CD4-positive, alpha-beta T cell treated with Interleukin-1 beta for 1 hour (primary cell): Measurements from ENCODE around the gene TSHZ2.

ENCODE experiments used
- DNase-seq, 2 donors: peaks; one replicate each; pipeline ENCODE4 v3.0.0-alpha.2; 2020 to 2022

The TSHZ2 gene

DNA sequence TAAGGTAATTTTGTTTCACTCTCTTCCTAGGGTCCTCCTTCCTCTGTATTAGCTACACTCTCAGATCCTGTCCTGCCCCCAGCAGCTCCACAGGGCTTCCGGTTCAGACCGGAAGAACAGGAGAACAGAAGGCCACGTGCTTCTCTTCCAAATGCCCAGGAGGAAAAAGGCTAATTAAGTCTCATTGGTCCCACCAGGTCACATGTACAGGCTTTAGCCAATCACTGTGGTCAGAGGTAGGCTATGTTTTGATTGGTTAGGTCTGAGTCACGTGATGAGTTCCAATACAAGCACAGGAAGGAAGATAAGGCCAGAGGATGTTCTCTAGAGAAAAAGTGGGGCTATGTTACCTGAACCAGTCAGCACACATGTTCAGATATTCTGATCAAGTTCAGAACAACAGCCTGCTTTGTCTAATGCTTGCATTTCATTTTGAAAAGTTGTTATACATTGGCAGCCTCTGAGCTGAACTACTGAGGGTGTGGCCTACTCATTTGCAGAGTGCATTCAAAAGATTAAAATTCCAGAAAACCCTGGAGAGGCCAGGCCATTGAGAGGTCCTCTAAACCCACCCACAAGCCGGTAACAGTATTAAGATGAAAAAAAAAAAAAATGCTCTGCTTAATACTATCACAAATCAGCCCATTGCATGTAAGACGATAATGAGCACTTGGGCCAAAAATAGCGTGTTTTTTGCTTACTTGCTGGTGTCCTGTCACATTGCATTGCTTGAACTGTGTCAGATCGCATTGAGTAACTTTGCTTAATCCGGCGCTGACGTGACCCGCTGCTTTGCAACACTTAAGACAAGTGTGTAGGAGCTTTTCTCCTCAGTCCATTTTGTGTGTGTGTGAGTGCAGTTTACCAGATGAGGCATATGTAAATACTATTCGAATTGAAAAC, 170.3 kb downstream of the TSHZ2 start:
- DNase-seq, result no peak

GRCh38 chr20:53146201-53146891, 174.2 kb downstream of the TSHZ2 start:
- no peak for DNase-seq

- no peak for DNase-seq
These were observed 176.6 kb downstream of the TSHZ2 start for GRCh38 chr20:53148771-53149147.

DNA sequence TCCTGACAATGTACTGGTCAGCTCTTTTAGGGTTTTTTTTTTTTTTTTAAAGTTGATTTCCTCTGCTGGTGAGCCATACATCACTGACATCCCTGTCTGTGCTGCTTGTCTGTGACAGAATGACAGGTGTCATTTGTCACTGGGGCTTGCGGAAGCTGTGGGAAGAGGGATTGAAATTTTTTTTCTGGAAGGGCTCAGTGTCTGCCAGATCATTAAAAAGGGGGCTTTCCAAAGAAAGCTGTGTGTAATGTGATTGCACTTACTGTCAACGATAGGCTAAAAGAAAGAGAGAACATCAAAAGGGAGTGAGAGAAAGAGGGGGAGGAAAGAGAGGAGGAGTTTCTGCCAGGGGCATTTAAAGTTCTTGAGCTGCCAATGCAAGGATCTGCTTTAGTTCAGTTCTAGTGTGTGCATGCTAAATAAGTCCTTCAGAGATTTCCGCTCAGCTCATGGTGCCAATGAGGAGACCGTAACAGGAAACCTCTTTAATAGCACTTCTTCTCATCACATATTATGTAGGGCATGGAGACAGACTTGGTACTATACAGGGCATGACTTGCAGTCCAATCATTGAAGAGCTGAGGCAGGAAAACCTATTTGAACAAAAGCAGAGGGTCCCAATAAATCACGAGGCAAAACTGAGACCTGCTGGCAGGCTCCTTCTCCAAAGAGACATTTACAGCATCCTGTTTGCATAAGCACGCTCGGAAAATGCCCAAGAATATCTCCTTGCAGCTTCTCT, 177.2 kb downstream of the TSHZ2 start:
- no peak for DNase-seq

DNA sequence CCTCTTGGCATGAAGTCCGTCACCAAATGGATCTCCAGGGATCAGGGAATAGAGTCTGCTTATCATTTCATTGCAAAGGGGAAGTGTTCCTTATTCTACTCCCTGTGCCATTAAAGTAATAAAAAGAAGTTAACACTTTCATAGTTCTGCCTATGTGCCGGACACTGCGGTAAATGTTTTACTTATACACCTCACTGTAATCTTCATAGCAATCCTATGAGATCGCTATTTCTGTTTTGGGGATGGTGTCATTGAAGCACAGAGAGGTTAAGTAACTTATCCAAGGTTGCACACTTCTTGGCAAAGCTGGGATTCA, 177.7 kb downstream of the TSHZ2 start:
- DNase-seq, result no peak

GRCh38 chr20:53150532-53150931, 178.4 kb downstream of the TSHZ2 start:
- DNase-seq, result no peak

GRCh38 chr20:53152228-53152627, 180.1 kb downstream of the TSHZ2 start:
- DNase-seq, result no peak

DNA sequence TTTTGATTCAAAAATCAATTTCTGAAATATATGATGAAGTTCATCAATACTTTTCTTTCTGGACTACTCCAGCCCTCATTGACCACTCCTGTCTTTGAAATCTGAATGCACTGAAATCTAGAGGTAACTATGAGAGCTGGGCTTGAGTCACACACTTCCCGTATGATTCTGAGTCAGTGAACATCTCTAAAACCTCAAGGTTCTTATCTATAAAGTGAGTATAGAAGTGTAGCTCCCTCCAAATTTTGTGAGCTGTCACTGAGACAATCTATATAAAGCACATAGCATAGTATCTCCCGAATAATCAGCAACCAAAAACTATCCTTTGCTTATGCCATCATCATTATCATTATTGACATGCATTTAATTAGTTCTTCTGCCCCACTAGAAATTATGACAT, 182.4 kb downstream of the TSHZ2 start:
- DNase-seq, result no peak

- DNase-seq, result peak; percentile 15 to 31
These were observed 185.6 kb downstream of the TSHZ2 start for GRCh38 chr20:53157443-53158408.

DNA sequence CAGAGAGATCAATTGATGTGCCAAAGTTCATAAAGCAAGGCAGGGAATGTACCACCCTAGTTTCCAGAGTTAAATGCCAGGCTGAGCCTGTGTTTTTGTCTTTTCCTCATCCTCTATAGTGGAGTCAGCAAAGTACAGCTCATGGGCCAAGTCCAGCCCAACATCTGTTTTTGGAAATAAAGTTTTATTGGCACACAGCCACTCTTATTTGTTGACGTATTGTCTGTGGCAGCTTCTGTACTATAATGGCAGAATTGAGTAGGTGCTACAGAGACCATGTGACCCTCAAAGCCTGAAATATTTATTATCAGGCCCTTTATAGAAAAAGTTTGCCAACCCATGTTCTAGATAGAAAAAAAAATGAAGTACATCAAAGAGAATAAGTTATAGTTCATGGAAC, 187.0 kb downstream of the TSHZ2 start:
- no peak for DNase-seq

DNA sequence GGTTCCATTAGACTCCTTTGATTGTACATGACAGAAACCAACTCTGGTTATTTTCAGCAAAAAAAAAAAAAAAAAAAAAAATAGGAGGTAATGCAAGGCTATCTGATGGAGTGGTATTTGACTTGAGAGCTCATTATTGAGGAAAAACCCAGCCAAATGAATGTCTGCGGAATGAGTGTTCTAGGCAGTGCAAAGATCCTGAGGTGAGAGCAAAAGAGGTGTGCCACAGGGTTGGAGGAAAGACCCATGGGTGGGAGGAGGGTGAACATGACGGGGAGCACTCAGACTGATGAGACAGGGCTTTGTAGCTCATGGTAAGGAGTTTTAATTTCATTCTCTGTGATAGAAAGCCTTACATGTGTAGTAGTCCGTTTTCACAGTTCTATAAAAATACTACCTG, 188.9 kb downstream of the TSHZ2 start:
- no peak for DNase-seq

DNA sequence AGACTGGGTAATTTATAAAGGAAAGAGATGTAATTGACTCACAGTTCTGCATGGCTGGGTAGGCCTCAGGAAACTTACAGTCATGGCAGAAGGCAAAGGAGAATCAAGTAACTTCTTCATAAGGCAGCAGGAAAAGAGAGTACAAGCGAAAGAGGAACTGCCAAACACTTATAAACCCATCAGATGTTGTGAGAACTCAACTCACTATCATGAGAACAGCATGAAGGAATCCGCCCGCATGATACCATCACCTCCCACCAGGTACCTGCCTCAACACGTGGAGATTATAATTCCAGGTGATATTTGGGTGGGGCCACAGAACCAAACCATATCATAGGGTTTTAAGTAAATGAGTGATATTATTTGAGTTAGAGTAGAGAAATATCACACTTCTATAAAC, 189.3 kb downstream of the TSHZ2 start:
- DNase-seq, result no peak

- no peak for DNase-seq
These were observed 190.2 kb downstream of the TSHZ2 start for GRCh38 chr20:53162251-53162835.

- no peak for DNase-seq
These were observed 191.3 kb downstream of the TSHZ2 start for GRCh38 chr20:53163486-53163885.

- no peak for DNase-seq
These were observed 191.9 kb downstream of the TSHZ2 start for GRCh38 chr20:53164072-53164471.

- no peak for DNase-seq
These were observed 193.3 kb downstream of the TSHZ2 start for GRCh38 chr20:53165452-53165851.

DNA sequence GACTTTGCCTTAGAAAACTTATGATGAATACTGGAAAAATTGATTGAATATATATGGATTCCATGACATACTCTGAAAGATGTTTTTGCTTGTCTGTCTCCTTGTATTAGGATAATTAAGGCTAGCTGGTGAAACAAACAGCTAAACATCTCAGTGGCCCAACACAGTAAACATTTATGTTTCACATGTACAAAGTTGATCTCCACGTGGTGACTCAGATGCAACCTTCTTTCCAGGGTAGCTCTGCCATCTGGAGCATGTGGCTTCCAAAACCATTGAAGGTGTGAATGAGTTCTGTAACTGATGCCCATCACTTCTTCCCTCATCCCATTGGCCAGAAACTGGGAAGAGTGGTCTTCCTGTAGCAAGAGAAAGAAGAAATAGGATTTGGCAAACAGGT, 196.3 kb downstream of the TSHZ2 start:
- no peak for DNase-seq

GRCh38 chr20:53170196-53170595, 198.0 kb downstream of the TSHZ2 start:
- DNase-seq, result no peak

DNA sequence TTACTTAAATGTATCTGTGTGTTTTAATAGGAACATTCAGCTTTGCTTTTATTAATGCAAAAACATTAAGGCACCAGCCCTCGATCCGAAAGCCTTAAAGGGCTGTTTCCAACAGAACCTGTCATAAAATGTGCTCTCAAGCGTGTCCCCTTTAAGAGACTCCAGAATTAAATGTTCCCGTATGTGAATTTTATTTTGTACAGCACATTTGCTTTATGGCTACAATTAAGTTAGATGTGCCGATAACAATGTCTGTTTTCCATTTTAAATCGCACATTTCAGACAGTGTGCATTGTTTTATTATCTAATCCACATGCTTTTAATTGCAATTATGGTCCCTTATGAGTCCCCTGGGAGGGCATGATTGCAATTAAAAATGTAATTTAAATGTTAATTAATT, 198.9 kb downstream of the TSHZ2 start:
- no peak for DNase-seq

- no peak for DNase-seq
These were observed 202.3 kb downstream of the TSHZ2 start for GRCh38 chr20:53174454-53174853.

- no peak for DNase-seq
These were observed 203.1 kb downstream of the TSHZ2 start for GRCh38 chr20:53175135-53175780.

- no peak for DNase-seq
These were observed 204.0 kb downstream of the TSHZ2 start for GRCh38 chr20:53176134-53176533.
